H1 (cell line): ENCODE data around the gene OR10K1. TPM values are rescaled to one million over a fixed set of nuclear protein-coding genes. Genes with fewer than 3 reads are reported as not detected.

Experiments
- ASH2L ChIP-seq: fragments of 200-600, 300-600 bp; sonication (generic); IDR thresholded peaks from one replicate; pipeline ENCODE4 v1.7.1; 2017; ENCODE audit warnings: low read length
- BRCA1 ChIP-seq: IDR thresholded peaks from 2 replicates; pipeline ENCODE4 v1.6.1; 2012; ENCODE audit warnings: low read depth, low read length, improper control_type of control experiment
- CHD1 ChIP-seq: IDR thresholded peaks from 2 replicates; pipeline ENCODE4 v1.6.1; 2012; ENCODE audit warnings: low read depth, low read length, improper control_type of control experiment
- EP300 ChIP-seq, 2 experiments: IDR thresholded peaks; 1 replicate in 1 of 2; 2 replicates in 1 of 2; pipeline ENCODE4 v1.6.1; 2011 to 2012; ENCODE audit warnings: low read depth in 2 of 2, low read length in 2 of 2, mild to moderate bottlenecking in 2 of 2, borderline replicate concordance in 1 of 2, inconsistent platforms in 1 of 2, moderate library complexity in 1 of 2
- GABPA ChIP-seq: IDR thresholded peaks from 2 replicates; pipeline ENCODE4 v1.6.1; 2011; ENCODE audit warnings: mild to moderate bottlenecking, low read length, moderate library complexity, borderline replicate concordance; ENCODE audit not compliant: insufficient read depth
- GTF2F1 ChIP-seq: IDR thresholded peaks from 2 replicates; pipeline ENCODE4 v1.6.1; 2012; ENCODE audit warnings: low read depth, low read length, improper control_type of control experiment, borderline replicate concordance
- KDM4A ChIP-seq: IDR thresholded peaks from one replicate; pipeline ENCODE4 v1.7.1; 2012; ENCODE audit warnings: low read depth, mild to moderate bottlenecking, moderate library complexity, low read length, inconsistent platforms; ENCODE audit not compliant: severe bottlenecking
- RFX5 ChIP-seq: IDR thresholded peaks from 2 replicates; pipeline ENCODE4 v1.6.1; 2011; ENCODE audit warnings: low read depth, low read length, improper control_type of control experiment, borderline replicate concordance
- polyA plus RNA-seq, 7 experiments: library from polyadenylated mRNA; depleted of rRNA in 3 of 7; stranded (reverse) in 5 of 7; unstranded in 2 of 7; fragments of >200 nt in 5 of 7; fragments of 200-250 nt in 2 of 7; gene quantifications; 1 replicate in 5 of 7; 2 replicates in 1 of 7; 4 replicates in 1 of 7; pipeline versions ENCODE4 v1.2.1 to v1.2.3, GENCODE V29; 2011 to 2013; ENCODE audit warnings: missing spikeins in 2 of 7, mixed read lengths in 2 of 7
- total RNA-seq: library from RNA; stranded (reverse); fragmentation: NEBNext Ultra II Directional; extraction: Animal tissue kit (Norgen Biotek cat#: 25700); gene quantifications from 2 replicates; pipeline ENCODE4 v1.2.1, GENCODE V29; 2021
- TF ChIP-seq, protein P1 (sequence below): fragments of 300-600 bp; sonication (generic); IDR thresholded peaks from 2 replicates; pipeline ENCODE4 v1.7.1; 2012; ENCODE audit warnings: low read length, moderate library complexity, mild to moderate bottlenecking, inconsistent platforms; ENCODE audit not compliant: insufficient replicate concordance
- TF ChIP-seq, protein P2 (sequence below): IDR thresholded peaks from 2 replicates; pipeline ENCODE4 v1.6.1; 2012; ENCODE audit warnings: inconsistent platforms

Gene OR10K1
- total and polyA plus RNA-seq, 2 of the 8 experiments (the other 6 are each of a cell fraction or from before 2014, with no cell fraction given), result not detected

DNA sequence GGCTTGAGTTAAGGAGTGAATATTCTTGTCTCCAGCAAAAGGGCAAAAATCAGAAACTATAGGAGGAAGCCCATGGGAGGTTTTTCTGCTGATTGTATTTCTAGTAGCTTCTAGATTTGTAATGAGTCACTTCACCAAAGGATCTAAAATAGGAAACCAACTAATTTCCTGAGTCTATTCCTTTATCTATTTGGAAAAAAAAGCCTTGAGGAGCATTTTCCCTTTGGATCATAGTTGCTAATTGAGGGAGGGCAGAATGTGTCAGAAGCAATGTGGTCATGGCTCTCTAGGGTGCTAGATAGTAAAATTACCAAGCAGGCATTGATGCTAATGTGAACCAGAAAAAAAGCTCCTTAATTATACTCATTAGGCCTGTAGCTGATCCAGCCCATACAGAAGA is 10.3 kb downstream of the OR10K1 start, which contains the start of gene OR10R2 (continued):
- TF ChIP-seq, protein P1, sequence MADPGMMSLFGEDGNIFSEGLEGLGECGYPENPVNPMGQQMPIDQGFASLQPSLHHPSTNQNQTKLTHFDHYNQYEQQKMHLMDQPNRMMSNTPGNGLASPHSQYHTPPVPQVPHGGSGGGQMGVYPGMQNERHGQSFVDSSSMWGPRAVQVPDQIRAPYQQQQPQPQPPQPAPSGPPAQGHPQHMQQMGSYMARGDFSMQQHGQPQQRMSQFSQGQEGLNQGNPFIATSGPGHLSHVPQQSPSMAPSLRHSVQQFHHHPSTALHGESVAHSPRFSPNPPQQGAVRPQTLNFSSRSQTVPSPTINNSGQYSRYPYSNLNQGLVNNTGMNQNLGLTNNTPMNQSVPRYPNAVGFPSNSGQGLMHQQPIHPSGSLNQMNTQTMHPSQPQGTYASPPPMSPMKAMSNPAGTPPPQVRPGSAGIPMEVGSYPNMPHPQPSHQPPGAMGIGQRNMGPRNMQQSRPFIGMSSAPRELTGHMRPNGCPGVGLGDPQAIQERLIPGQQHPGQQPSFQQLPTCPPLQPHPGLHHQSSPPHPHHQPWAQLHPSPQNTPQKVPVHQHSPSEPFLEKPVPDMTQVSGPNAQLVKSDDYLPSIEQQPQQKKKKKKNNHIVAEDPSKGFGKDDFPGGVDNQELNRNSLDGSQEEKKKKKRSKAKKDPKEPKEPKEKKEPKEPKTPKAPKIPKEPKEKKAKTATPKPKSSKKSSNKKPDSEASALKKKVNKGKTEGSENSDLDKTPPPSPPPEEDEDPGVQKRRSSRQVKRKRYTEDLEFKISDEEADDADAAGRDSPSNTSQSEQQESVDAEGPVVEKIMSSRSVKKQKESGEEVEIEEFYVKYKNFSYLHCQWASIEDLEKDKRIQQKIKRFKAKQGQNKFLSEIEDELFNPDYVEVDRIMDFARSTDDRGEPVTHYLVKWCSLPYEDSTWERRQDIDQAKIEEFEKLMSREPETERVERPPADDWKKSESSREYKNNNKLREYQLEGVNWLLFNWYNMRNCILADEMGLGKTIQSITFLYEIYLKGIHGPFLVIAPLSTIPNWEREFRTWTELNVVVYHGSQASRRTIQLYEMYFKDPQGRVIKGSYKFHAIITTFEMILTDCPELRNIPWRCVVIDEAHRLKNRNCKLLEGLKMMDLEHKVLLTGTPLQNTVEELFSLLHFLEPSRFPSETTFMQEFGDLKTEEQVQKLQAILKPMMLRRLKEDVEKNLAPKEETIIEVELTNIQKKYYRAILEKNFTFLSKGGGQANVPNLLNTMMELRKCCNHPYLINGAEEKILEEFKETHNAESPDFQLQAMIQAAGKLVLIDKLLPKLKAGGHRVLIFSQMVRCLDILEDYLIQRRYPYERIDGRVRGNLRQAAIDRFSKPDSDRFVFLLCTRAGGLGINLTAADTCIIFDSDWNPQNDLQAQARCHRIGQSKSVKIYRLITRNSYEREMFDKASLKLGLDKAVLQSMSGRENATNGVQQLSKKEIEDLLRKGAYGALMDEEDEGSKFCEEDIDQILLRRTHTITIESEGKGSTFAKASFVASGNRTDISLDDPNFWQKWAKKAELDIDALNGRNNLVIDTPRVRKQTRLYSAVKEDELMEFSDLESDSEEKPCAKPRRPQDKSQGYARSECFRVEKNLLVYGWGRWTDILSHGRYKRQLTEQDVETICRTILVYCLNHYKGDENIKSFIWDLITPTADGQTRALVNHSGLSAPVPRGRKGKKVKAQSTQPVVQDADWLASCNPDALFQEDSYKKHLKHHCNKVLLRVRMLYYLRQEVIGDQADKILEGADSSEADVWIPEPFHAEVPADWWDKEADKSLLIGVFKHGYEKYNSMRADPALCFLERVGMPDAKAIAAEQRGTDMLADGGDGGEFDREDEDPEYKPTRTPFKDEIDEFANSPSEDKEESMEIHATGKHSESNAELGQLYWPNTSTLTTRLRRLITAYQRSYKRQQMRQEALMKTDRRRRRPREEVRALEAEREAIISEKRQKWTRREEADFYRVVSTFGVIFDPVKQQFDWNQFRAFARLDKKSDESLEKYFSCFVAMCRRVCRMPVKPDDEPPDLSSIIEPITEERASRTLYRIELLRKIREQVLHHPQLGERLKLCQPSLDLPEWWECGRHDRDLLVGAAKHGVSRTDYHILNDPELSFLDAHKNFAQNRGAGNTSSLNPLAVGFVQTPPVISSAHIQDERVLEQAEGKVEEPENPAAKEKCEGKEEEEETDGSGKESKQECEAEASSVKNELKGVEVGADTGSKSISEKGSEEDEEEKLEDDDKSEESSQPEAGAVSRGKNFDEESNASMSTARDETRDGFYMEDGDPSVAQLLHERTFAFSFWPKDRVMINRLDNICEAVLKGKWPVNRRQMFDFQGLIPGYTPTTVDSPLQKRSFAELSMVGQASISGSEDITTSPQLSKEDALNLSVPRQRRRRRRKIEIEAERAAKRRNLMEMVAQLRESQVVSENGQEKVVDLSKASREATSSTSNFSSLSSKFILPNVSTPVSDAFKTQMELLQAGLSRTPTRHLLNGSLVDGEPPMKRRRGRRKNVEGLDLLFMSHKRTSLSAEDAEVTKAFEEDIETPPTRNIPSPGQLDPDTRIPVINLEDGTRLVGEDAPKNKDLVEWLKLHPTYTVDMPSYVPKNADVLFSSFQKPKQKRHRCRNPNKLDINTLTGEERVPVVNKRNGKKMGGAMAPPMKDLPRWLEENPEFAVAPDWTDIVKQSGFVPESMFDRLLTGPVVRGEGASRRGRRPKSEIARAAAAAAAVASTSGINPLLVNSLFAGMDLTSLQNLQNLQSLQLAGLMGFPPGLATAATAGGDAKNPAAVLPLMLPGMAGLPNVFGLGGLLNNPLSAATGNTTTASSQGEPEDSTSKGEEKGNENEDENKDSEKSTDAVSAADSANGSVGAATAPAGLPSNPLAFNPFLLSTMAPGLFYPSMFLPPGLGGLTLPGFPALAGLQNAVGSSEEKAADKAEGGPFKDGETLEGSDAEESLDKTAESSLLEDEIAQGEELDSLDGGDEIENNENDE, result no peak
- TF ChIP-seq KDM4A (no peak), GTF2F1 (no peak), RFX5 (no peak), GABPA (no peak), EP300 (IDR thresholded peaks at IDR 0.05; ENCODE audit: borderline replicate concordance in 1 of 2, low read depth in 2 of 2, low read length in 2 of 2) (no peak), CHD1 (no peak), ASH2L (no peak), BRCA1 (no peak)
- TF ChIP-seq, protein P2, sequence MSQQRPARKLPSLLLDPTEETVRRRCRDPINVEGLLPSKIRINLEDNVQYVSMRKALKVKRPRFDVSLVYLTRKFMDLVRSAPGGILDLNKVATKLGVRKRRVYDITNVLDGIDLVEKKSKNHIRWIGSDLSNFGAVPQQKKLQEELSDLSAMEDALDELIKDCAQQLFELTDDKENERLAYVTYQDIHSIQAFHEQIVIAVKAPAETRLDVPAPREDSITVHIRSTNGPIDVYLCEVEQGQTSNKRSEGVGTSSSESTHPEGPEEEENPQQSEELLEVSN, result no peak
